LNCAP (cell line): Measurements from ENCODE around the gene NKAIN4.

Experiments used
- CTCF ChIP-seq: fragments of 450-650 bp; IDR thresholded peaks from 2 replicates; pipeline ENCODE4 v1.5.1; 2017; ENCODE audit warnings: mild to moderate bottlenecking

Gene NKAIN4

GRCh38 chr20:63249891-63250290 lies 4.4 kb downstream of the NKAIN4 start:
- no peak for TF ChIP-seq CTCF

- no peak for TF ChIP-seq CTCF
Measured at GRCh38 chr20:63248835-63249591, 5.2 kb downstream of the NKAIN4 start.

GRCh38 chr20:63247671-63248228 lies 6.5 kb downstream of the NKAIN4 start:
- no peak for TF ChIP-seq CTCF

GRCh38 chr20:63246490-63247288 lies 7.6 kb downstream of the NKAIN4 start:
- TF ChIP-seq CTCF: no peak

GRCh38 chr20:63244468-63244867 lies 9.8 kb downstream of the NKAIN4 start:
- TF ChIP-seq CTCF: no peak

GRCh38 chr20:63243604-63244247 lies 10.5 kb downstream of the NKAIN4 start:
- TF ChIP-seq CTCF: no peak

GRCh38 chr20:63242736-63243135 lies 11.5 kb downstream of the NKAIN4 start:
- TF ChIP-seq CTCF: no peak
